ENCODE results near the gene TSPAN9.
A peak's percentile ranks its signal among the peaks of the same experiment; 100 is the strongest.

TSPAN9 gene

GRCh38 chr12:3078086-3078820 is 1.1 kb downstream of the TSPAN9 start:
- no peak for DNase-seq (ENCODE audit: low spot score)

- DNase-seq (ENCODE audit: low spot score), result no peak
Measured at GRCh38 chr12:3081091-3081490, 3.9 kb downstream of the TSPAN9 start.

GRCh38 chr12:3081886-3082285 is 4.7 kb downstream of the TSPAN9 start:
- no peak for DNase-seq (ENCODE audit: low spot score)

GRCh38 chr12:3083241-3083920 is 6.2 kb downstream of the TSPAN9 start:
- DNase-seq (ENCODE audit: low spot score), result no peak

- no peak for DNase-seq (ENCODE audit: low spot score)
Measured at GRCh38 chr12:3083921-3084347, 6.8 kb downstream of the TSPAN9 start.

GRCh38 chr12:3084742-3085141 is 7.6 kb downstream of the TSPAN9 start:
- DNase-seq (ENCODE audit: low spot score), result no peak

- DNase-seq (ENCODE audit: low spot score), result no peak
Measured at GRCh38 chr12:3085341-3086139, 8.4 kb downstream of the TSPAN9 start.

GRCh38 chr12:3086211-3086610 is 9.0 kb downstream of the TSPAN9 start:
- no peak for DNase-seq (ENCODE audit: low spot score)

GRCh38 chr12:3086729-3087323 is 9.6 kb downstream of the TSPAN9 start:
- no peak for DNase-seq (ENCODE audit: low spot score)

- DNase-seq (ENCODE audit: low spot score), result peak; percentile 20
Measured at GRCh38 chr12:3087758-3088650, 10.8 kb downstream of the TSPAN9 start.

GRCh38 chr12:3089588-3089987 is 12.4 kb downstream of the TSPAN9 start:
- no peak for DNase-seq (ENCODE audit: low spot score)

GRCh38 chr12:3090240-3091037 is 13.3 kb downstream of the TSPAN9 start:
- DNase-seq (ENCODE audit: low spot score), result no peak

GRCh38 chr12:3091038-3091319 is 13.8 kb downstream of the TSPAN9 start:
- DNase-seq (ENCODE audit: low spot score), result no peak

GRCh38 chr12:3091382-3092241 is 14.4 kb downstream of the TSPAN9 start:
- DNase-seq (ENCODE audit: low spot score), result no peak

GRCh38 chr12:3092764-3093163 is 15.6 kb downstream of the TSPAN9 start:
- DNase-seq (ENCODE audit: low spot score), result no peak

- no peak for DNase-seq (ENCODE audit: low spot score)
Measured at GRCh38 chr12:3097186-3097804, 20.1 kb downstream of the TSPAN9 start.

- no peak for DNase-seq (ENCODE audit: low spot score)
Measured at GRCh38 chr12:3097836-3098235, 20.7 kb downstream of the TSPAN9 start.

GRCh38 chr12:3098436-3098835 is 21.3 kb downstream of the TSPAN9 start:
- DNase-seq (ENCODE audit: low spot score), result no peak

- no peak for DNase-seq (ENCODE audit: low spot score)
Measured at GRCh38 chr12:3099146-3099545, 22.0 kb downstream of the TSPAN9 start.

All from AG08395 (cell line).